HEK293T (cell line): ENCODE data around the gene SPAAR.
"Not testable (repeated sequence)": the region's sequence is repeated elsewhere in the genome, so short reads cannot be mapped to it uniquely, and the experiment has no call there.

Experiments used
- CTCF ChIA-PET: fragments of 350-600 bp; formaldehyde crosslinking; extraction: SDS; loops from one replicate; lab custom pipeline; 2021; ENCODE audit warnings: antibody characterized with exemption, inconsistent platforms; lab: Yijun Ruan, JAX
- POLR2A ChIA-PET: fragments of 350-600 bp; formaldehyde crosslinking; extraction: SDS; loops from one replicate; lab custom pipeline; 2020; ENCODE audit warnings: antibody characterized with exemption, inconsistent platforms; lab: Yijun Ruan, JAX
- DNase-seq: peaks from one replicate; pipeline ENCODE4 v3.0.0; 2012; ENCODE audit warnings: mixed read lengths; ENCODE audit errors: extremely low spot score
- ARNT ChIP-seq: fragments of 450-650 bp; IDR thresholded peaks from 2 replicates; pipeline ENCODE4 v1.6.1; 2017; ENCODE audit warnings: mild to moderate bottlenecking
- BHLHE40 ChIP-seq: fragments of 450-650 bp; IDR thresholded peaks from 2 replicates; pipeline ENCODE4 v1.6.1; 2016; ENCODE audit warnings: mild to moderate bottlenecking, moderate library complexity, borderline replicate concordance
- CTBP1 ChIP-seq: fragments of 450-650 bp; IDR thresholded peaks from 2 replicates; pipeline ENCODE4 v1.6.1; 2016; ENCODE audit warnings: borderline replicate concordance
- ELF4 ChIP-seq: fragments of 450-650 bp; IDR thresholded peaks from 2 replicates; pipeline ENCODE4 v1.6.1; 2017; ENCODE audit warnings: antibody characterized with exemption
- FOXA1 ChIP-seq: fragments of 450-650 bp; IDR thresholded peaks from 2 replicates; pipeline ENCODE4 v1.6.1; 2016; ENCODE audit warnings: mild to moderate bottlenecking
- FOXK2 ChIP-seq: fragments of 450-650 bp; IDR thresholded peaks from 2 replicates; pipeline ENCODE4 v1.6.1; 2016; ENCODE audit warnings: mild to moderate bottlenecking
- FOXM1 ChIP-seq: fragments of 450-650 bp; IDR thresholded peaks from 2 replicates; pipeline ENCODE4 v1.6.1; 2017; ENCODE audit warnings: mild to moderate bottlenecking, borderline replicate concordance
- HDGF ChIP-seq: fragments of 450-650 bp; IDR thresholded peaks from 2 replicates; pipeline ENCODE4 v1.6.1; 2017; ENCODE audit warnings: antibody characterized with exemption, borderline replicate concordance
- L3MBTL2 ChIP-seq: fragments of 450-650 bp; conservative IDR thresholded peaks from 2 replicates; pipeline ENCODE4 v1.6.1; 2016; ENCODE audit warnings: mild to moderate bottlenecking
- LEF1 ChIP-seq: fragments of 450-650 bp; IDR thresholded peaks from 2 replicates; pipeline ENCODE4 v1.6.1; 2017; ENCODE audit warnings: mild to moderate bottlenecking, borderline replicate concordance
- NFRKB ChIP-seq: fragments of 450-650 bp; IDR thresholded peaks from 2 replicates; pipeline ENCODE4 v1.6.1; 2016; ENCODE audit warnings: mild to moderate bottlenecking, moderate library complexity
- SP1 ChIP-seq: fragments of 450-650 bp; IDR thresholded peaks from 2 replicates; pipeline ENCODE4 v1.6.1; 2017
- SUZ12 ChIP-seq: fragments of 450-650 bp; IDR thresholded peaks from 2 replicates; pipeline ENCODE4 v1.6.1; 2016; ENCODE audit warnings: mild to moderate bottlenecking
- TARDBP ChIP-seq: fragments of 450-650 bp; IDR thresholded peaks from 2 replicates; pipeline ENCODE4 v1.6.1; 2016
- ZNF384 ChIP-seq: fragments of 450-650 bp; IDR thresholded peaks from 2 replicates; pipeline ENCODE4 v1.6.1; 2016
- TF ChIP-seq, protein P1 (sequence below): fragments of 450-650 bp; IDR thresholded peaks from 2 replicates; pipeline ENCODE4 v1.6.1; 2016

Gene SPAAR

DNA sequence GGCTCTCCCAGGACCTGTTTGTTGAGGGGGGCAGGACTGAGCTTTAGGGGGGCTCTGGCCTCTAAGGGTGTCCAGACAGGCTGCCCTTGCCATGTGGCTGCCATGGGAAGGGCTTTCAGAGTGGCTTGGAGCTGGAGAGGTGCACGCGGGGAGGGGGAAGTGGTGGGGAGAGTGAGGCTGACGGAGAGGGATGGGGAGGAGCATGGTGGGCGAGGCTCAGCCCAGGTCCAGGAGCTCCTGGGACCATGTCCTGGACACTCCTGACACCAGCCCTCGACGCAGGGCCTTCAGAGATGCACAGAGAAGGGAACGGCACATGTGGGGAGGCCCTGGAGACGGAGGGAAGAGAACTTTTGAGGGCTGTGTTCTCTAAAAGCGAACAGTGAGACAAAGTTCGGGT lies 2.4 kb downstream of the SPAAR start:
- no peak for DNase-seq
- no peak for TF ChIP-seq ARNT
- TF ChIP-seq FOXA1 = no peak
- TF ChIP-seq TARDBP = no peak
- CTCF ChIA-PET = interaction anchor here (0.6 kb wide), 1 partner anchor 7 kb away, joined by 3 read pairs; no protein-coding TSS in a partner anchor
- POLR2A ChIA-PET = no interaction called here

DNA sequence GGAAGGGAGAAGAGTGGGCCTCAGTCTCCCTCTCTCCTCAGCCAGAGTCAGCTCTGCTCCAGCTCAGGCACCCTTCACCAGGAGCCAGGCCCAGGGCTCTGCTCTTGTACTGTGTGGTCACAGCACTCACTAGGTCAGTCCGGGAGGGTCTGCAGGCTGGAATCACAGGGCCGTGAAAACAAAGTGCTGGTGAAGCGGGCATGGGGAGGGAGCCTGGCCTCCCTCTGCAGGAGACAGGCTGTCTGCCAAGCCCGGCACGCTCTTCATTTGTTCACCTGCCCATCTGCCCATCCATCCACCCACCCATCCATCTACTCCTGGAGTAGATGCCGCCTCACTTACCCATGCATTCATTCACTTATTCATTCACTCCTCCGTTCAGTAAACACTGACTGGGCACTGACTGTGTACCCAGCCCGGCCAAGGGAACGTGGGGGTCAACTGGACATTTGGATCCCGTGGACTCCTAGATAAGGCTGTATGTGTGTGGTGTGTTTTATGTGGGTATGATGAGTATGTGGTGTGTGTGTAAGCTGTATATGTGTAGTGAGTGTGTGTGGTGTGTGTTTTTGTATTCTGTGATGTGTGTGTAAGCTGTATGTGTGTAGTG lies 3.6 kb downstream of the SPAAR start:
- CTCF ChIA-PET = no interaction called here
- POLR2A ChIA-PET = no interaction called here
- no peak for DNase-seq
- no peak for TF ChIP-seq HDGF
- TF ChIP-seq ELF4 = no peak
- TF ChIP-seq TARDBP = no peak
- no peak for TF ChIP-seq ZNF384
- TF ChIP-seq ARNT = no peak
- no peak for TF ChIP-seq L3MBTL2
- TF ChIP-seq SUZ12 = no peak
- no peak for TF ChIP-seq BHLHE40
- TF ChIP-seq, protein P1, sequence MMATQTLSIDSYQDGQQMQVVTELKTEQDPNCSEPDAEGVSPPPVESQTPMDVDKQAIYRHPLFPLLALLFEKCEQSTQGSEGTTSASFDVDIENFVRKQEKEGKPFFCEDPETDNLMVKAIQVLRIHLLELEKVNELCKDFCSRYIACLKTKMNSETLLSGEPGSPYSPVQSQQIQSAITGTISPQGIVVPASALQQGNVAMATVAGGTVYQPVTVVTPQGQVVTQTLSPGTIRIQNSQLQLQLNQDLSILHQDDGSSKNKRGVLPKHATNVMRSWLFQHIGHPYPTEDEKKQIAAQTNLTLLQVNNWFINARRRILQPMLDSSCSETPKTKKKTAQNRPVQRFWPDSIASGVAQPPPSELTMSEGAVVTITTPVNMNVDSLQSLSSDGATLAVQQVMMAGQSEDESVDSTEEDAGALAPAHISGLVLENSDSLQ = no peak
- TF ChIP-seq LEF1 = no peak
- TF ChIP-seq NFRKB = no peak
- no peak for TF ChIP-seq CTBP1
- no peak for TF ChIP-seq SP1
- TF ChIP-seq FOXM1 = no peak
- TF ChIP-seq FOXK2 = no peak
- TF ChIP-seq FOXA1 = no peak

DNA sequence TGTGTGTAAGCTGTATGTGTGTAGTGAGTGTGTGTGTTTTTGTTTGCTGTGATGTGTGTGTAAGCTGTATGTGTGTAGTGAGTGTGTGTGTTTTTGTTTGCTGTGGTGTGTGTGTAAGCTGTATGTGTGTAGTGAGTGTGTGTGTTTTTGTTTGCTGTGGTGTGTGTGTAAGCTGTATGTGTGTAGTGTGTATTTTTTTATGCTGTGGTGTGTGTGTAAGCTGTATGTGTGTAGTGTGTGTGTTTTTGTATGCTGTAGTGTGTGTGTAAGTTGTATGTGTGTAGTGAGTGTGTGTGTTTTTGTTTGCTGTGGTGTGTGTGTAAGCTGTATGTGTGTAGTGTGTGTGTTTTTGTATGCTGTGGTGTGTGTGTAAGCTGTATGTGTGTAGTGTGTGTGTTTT lies 4.1 kb downstream of the SPAAR start:
- CTCF ChIA-PET, POLR2A ChIA-PET, DNase-seq: not testable (repeated sequence)

DNA sequence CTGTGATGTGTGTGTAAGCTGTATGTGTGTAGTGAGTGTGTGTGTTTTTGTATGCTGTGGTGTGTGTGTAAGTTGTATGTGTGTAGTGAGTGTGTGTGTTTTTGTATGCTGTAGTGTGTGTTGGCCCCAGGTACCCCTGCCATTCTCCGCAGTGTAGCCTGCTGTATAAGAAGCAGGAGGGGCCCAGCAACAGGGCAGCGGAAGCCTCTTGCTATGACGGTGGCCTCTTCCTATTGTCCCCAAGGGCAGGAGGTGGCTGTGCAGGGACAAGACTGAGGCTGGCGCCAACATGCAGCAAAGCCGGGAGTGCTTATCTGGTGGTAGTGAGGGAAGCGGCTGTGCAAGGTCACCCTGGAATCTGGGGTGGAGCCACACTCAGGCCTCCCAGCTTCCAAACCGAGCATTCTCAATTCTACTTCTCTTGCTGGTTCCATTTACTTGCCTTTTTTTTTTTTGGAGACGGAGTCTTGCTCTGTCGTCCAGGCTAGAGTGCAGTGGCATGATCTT lies 5.1 kb downstream of the SPAAR start:
- POLR2A ChIA-PET = no interaction called here
- CTCF ChIA-PET = no interaction called here
- DNase-seq = no peak
- TF ChIP-seq SUZ12 (no peak), LEF1 (no peak), FOXA1 (no peak), ELF4 (no peak), L3MBTL2 (no peak), HDGF (no peak), SP1 (no peak), ARNT (no peak), FOXM1 (no peak), FOXK2 (no peak), NFRKB (no peak), CTBP1 (no peak), BHLHE40 (no peak), ZNF384 (no peak), TARDBP (no peak)
- TF ChIP-seq, protein P1 = no peak

DNA sequence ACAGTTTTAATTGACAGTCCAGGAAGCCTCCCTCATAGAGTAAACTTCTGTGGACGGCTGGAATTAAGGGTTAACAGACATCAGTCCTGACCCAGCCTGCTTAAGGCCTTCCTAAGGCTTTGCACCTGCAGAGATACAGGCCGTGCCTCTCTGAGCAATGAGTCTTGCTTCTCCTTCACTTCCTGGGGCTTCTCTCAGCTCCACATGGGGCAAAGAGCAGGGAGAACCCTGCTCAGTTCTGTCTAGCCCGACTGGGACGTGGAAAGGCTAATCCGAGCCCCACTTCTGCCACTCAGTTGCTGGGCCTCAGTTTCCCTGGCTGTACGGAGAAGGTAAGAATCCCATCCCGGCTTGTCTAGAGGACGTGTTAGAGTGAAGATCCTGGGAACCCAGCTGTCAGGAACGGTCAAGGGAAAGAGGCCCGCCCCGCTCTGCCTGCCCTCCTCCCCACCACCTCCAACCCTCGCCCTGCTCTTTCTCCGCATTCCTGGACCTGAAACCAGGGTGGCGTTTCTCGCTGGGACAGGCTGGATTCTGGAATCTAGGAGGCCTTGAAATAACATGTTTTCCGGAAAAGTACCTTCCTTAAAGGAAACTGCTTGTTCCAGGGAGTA lies 6.5 kb downstream of the SPAAR start:
- no peak for TF ChIP-seq SP1
- no peak for TF ChIP-seq ARNT
- TF ChIP-seq ZNF384 = no peak
- POLR2A ChIA-PET = no interaction called here
- no peak for DNase-seq
- CTCF ChIA-PET = no interaction called here

DNA sequence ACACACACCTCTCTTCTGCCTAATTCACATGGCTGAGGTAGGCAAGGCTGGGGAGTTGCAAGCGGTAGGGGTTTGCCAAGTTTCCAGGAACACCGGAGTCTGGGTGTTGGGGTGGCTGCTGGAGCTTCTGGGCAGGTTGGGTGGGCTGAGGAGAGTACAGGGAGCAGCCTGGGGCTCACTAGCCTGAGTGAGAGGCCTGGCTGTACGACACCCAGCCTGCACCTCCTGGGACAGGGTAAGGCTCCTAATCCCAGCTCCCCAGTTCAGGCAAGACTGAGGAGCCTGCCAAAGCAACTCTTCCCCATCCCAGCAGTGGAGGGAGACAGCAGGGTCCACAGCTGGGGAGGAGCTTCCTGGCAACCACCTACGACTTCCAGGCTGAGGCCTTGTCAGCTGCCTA lies 8.0 kb downstream of the SPAAR start:
- CTCF ChIA-PET = no interaction called here
- POLR2A ChIA-PET = no interaction called here

More for the DNA sequence above, 8.0 kb downstream of the SPAAR start:
- DNase-seq = no peak
- no peak for TF ChIP-seq ZNF384
- TF ChIP-seq TARDBP = no peak
- no peak for TF ChIP-seq BHLHE40
- TF ChIP-seq NFRKB = no peak
- no peak for TF ChIP-seq LEF1
- TF ChIP-seq HDGF = no peak
- no peak for TF ChIP-seq ELF4
- TF ChIP-seq FOXA1 = no peak
- no peak for TF ChIP-seq FOXK2
- TF ChIP-seq ARNT = no peak
- TF ChIP-seq, protein P1 = no peak
- no peak for TF ChIP-seq SUZ12
- TF ChIP-seq FOXM1 = no peak
- TF ChIP-seq CTBP1 = no peak
- TF ChIP-seq L3MBTL2 = no peak
